Lower lobe of right lung (tissue), 2 donors: Measurements from ENCODE around the gene WDR86. TPM values are rescaled to one million over a fixed set of nuclear protein-coding genes. Genes with fewer than 3 reads are reported as not detected.

ENCODE experiments used
- ATAC-seq, 2 donors: fragments of 200-7000 bp; cut with Tn5 transposase; one replicate each; pipeline ENCODE4 v1.9.1; 2020 to 2022; ENCODE audit warnings: mild to moderate bottlenecking in 2 of 2, moderate library complexity in 2 of 2
- DNase-seq: peaks from one replicate; pipeline ENCODE4 v3.0.0-alpha.2; 2020
- H3K27ac ChIP-seq: fragments of 200-600 bp; one replicate; pipeline ENCODE4 v1.8.0; 2022
- H3K27me3 ChIP-seq: fragments of 200-600 bp; one replicate; pipeline ENCODE4 v1.8.0; 2022; ENCODE audit warnings: low read depth
- H3K36me3 ChIP-seq: fragments of 200-600 bp; one replicate; pipeline ENCODE4 v1.8.0; 2022; ENCODE audit warnings: mild to moderate bottlenecking
- H3K4me1 ChIP-seq: fragments of 200-600 bp; one replicate; pipeline ENCODE4 v1.8.0; 2022
- H3K4me3 ChIP-seq: fragments of 200-600 bp; one replicate; pipeline ENCODE4 v1.8.0; 2022; ENCODE audit warnings: mild to moderate bottlenecking
- H3K9me3 ChIP-seq: fragments of 200-600 bp; one replicate; pipeline ENCODE4 v1.8.0; 2022
- CTCF ChIP-seq: fragments of 200-600 bp; IDR thresholded peaks from one replicate; pipeline ENCODE4 v1.8.0; 2022; ENCODE audit warnings: antibody characterized with exemption, mild to moderate bottlenecking
- intact Hi-C: fragments of 100-400 bp; cut with DNase I; formaldehyde crosslinking; loops from one replicate; pipeline ENCODE4 v1.11.0; 2022
- total RNA-seq: library from RNA; stranded (reverse); fragmentation: NEBNext Ultra II Directional; extraction: Animal tissue kit (Norgen Biotek cat#: 25700); gene quantifications from one replicate; pipeline ENCODE4 v1.2.1, GENCODE V29; 2021
- donor health status: DM: no; HTN: yes; CAD: no; lungs with severe emphysema.

The WDR86 gene
- total RNA-seq, 1 donor from 2014 or later, result 4.4 TPM

GRCh38 chr7:151406051-151406875, 3.6 kb downstream of the WDR86 start:
- H3K27me3 ChIP-seq, result peaks cover 36% of the 10 kb centered on the region
- no peak overlapping the region for H3K4me3 ChIP-seq
- no peak for DNase-seq
- H3K27ac ChIP-seq, result no peak overlapping the region
- no peak for TF ChIP-seq CTCF
- H3K36me3 ChIP-seq, result no peaks in the 10 kb centered on the region
- H3K9me3 ChIP-seq, result no peaks in the 10 kb centered on the region
- no peak for ATAC-seq
- intact Hi-C loops, result no loop called here
- peaks cover 45% of the 10 kb centered on the region for H3K4me1 ChIP-seq

- TF ChIP-seq CTCF, result no peak
- Histone ChIP-seq H3K27me3 (peaks cover 33% of the 10 kb centered on the region), H3K4me3 (no peak overlapping the region), H3K9me3 (no peaks in the 10 kb centered on the region), H3K4me1 (peaks cover 42% of the 10 kb centered on the region), H3K27ac (no peak overlapping the region), H3K36me3 (no peaks in the 10 kb centered on the region)
- DNase-seq, result no peak
- intact Hi-C loops, result no loop called here
- ATAC-seq, result no peak
Measured at GRCh38 chr7:151405588-151405987, 4.2 kb downstream of the WDR86 start.

DNA sequence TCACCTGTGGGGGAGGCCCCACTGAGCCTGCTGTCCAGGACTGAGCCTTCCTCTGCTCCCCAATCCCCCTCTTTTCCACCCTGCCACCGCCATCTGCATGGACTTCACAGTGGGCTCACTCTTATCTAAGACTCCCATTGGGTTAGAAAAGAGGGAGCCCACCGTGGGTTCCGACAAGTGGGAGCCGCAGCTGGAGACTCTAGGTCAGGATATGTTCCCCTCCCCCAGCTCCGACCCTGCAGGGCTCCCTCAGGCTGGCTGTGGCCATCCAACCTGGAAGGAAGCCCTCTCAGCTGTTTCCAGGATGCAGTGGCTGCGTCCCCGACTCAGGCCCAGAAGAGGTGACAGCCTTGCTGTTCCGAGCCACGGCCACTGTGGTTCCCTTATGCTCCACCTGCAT, 4.8 kb downstream of the WDR86 start:
- Histone ChIP-seq H3K4me1 (peaks cover 36% of the 10 kb centered on the region), H3K4me3 (no peak overlapping the region), H3K27ac (no peak overlapping the region), H3K27me3 (peaks cover 28% of the 10 kb centered on the region), H3K36me3 (no peaks in the 10 kb centered on the region), H3K9me3 (no peaks in the 10 kb centered on the region)
- intact Hi-C loops, result no loop called here
- DNase-seq (no peak), ATAC-seq (no peak)
- no peak for TF ChIP-seq CTCF

DNA sequence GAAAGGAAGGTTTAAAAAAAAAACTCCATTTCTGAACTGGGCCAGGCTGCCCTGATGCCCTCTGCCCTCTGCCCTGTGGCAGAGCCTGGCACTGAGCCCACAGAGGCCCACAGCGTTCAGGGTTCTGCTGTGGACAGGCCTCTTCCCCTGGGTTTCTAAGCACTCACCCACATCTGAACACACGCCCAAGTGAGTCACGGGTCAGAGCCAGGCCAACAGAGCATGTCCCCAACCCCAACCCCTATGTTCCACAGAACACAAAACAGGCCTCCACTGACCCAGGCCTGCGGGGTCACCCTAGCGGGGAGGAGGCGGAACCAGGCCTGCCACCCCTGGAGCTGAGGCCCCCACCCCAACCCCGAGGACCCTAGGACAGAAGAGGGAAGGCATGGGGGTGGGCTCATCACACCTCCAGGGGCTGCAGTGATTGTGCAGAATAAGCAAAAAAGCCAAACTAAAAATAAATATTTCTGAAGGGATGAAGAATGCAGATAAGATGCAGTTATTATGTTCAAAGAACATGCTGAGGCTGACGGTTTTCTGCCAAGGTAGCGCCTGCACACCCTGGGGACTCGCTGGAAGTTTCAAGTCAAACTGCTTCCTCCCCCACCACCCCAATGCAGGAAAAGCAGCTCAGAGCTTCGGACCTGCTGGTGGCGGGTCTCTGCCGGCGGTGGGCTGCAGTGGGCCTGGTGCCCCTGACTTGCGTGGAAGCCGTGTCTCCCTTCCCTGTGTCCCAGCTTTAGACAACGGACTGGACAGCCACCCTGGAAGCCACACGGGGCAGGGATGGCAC, 5.4 kb downstream of the WDR86 start:
- H3K27me3 ChIP-seq, result peaks cover 22% of the 10 kb centered on the region
- no peak overlapping the region for H3K27ac ChIP-seq
- DNase-seq (peak; percentile 81), ATAC-seq (peak; percentile 81 to 83)
- H3K4me3 ChIP-seq, result no peak overlapping the region
- intact Hi-C loops, result no loop called here
- no peaks in the 10 kb centered on the region for H3K36me3 ChIP-seq
- H3K9me3 ChIP-seq, result no peaks in the 10 kb centered on the region
- TF ChIP-seq CTCF, result no peak
- H3K4me1 ChIP-seq, result peaks cover 30% of the 10 kb centered on the region

DNA sequence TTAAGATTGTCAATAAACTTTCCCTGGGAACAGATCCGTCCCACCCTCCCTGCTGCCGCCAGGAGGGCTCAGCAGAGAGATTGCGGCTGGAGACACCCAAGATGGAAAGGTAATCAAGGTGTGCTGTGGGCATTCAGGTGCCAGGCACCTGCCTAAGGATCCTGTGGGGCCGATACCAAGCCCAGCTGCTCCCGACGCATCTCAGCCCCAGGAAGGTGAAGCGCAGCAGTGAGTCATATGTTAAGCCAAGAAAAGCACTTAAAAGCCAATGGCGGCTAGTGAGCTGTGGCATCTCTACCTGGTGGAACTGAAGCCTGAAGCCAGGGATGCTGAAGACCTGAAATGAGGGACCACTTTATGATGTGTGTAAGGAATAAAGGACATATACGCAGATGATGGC, 6.1 kb downstream of the WDR86 start:
- intact Hi-C loops, result no loop called here
- H3K9me3 ChIP-seq, result no peaks in the 10 kb centered on the region
- H3K4me3 ChIP-seq, result no peak overlapping the region
- H3K36me3 ChIP-seq, result no peaks in the 10 kb centered on the region
- H3K4me1 ChIP-seq, result peaks cover 23% of the 10 kb centered on the region
- peaks cover 15% of the 10 kb centered on the region for H3K27me3 ChIP-seq
- DNase-seq (no peak), ATAC-seq (no peak)
- no peak overlapping the region for H3K27ac ChIP-seq
- no peak for TF ChIP-seq CTCF
